Activated CD8-positive, alpha-beta memory T cell treated with anti-CD3 and anti-CD28 coated beads for 48 hours (primary cell): ENCODE results near the gene KLHL6.

Experiments used
- DNase-seq, 3 experiments: peaks; one replicate each; pipeline ENCODE4 v3.0.0-alpha.2; 2020; ENCODE audit warnings: low read depth in 2 of 3, low spot score in 2 of 3

The KLHL6 gene, protein sequence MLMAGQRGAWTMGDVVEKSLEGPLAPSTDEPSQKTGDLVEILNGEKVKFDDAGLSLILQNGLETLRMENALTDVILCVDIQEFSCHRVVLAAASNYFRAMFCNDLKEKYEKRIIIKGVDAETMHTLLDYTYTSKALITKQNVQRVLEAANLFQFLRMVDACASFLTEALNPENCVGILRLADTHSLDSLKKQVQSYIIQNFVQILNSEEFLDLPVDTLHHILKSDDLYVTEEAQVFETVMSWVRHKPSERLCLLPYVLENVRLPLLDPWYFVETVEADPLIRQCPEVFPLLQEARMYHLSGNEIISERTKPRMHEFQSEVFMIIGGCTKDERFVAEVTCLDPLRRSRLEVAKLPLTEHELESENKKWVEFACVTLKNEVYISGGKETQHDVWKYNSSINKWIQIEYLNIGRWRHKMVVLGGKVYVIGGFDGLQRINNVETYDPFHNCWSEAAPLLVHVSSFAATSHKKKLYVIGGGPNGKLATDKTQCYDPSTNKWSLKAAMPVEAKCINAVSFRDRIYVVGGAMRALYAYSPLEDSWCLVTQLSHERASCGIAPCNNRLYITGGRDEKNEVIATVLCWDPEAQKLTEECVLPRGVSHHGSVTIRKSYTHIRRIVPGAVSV

GRCh38 chr3:183555541-183556081, at the start of gene KLHL6:
Gene KLHL6 (minus strand): TSS chr3:183555706. CDS start chr3:183555653, 53 bp downstream.
- peak; percentile 24 to 57 (median 49) for DNase-seq

DNA sequence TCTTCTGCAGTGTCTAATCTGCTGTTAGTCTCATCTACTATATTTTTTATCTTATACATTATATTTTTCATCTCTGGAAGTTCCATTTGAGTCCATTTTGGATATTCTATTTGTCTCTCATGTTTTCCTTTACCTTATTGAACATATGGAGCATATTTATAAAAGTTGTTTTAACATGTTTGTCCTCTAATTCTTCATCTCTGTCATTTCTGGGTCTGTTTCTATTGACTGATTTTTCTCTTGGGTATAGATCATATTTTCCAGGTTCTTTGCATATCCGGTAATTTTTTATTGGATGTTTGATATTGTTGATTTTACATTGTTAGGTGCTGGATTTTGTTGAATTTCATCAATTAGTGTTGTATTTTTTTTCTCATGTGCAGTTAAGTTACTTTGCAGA, 42.5 kb upstream of the KLHL6 start:
- no peak for DNase-seq

- no peak for DNase-seq
Observed at GRCh38 chr3:183594636-183595035, 39.1 kb upstream of the KLHL6 start.

- DNase-seq: no peak
Observed at GRCh38 chr3:183592821-183593220, 37.3 kb upstream of the KLHL6 start.

GRCh38 chr3:183591881-183592521, 36.5 kb upstream of the KLHL6 start:
- DNase-seq: no peak

GRCh38 chr3:183590442-183590841, 34.9 kb upstream of the KLHL6 start:
- no peak for DNase-seq

DNA sequence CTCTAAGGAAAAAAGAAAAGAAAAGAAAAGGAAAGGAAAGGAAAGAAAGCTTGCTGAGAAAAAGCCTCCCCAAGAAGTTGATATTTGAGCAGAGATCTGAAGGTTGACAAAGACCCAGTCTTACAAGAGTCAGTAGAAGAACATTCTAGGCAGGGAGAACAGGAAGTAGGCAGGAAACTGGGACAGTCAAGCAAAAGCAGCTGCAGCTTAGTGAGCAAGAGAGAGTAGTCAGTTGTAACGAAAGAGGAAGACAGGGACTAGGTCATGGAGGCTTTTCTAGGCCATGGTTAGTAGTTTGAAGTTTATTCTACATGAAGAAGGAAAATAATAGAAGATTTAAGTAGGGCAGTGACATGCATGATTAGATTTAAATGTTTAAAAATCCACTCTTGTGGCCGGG, 31.8 kb upstream of the KLHL6 start:
- DNase-seq: no peak

DNA sequence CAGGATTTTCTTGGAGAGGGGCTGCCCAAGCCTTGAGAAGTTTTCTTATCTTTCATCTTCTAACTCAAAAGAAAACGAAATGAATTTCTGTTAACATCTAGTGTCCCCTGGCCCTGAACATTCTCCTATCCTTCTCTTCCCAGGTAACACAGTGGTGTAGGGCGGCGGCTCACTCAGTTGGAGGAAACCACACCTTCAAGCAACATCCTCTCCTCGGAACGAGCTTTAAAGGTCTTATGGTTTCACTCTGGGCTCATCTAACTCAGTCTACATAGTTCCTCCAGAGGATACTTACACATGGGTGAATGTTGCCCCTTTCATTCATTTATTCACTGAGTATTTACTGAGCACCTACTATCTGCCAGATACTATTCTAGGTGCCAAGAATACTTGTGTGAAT, 31.0 kb upstream of the KLHL6 start:
- DNase-seq: no peak

- DNase-seq: no peak
Observed at GRCh38 chr3:183584914-183585280, 29.4 kb upstream of the KLHL6 start.

DNA sequence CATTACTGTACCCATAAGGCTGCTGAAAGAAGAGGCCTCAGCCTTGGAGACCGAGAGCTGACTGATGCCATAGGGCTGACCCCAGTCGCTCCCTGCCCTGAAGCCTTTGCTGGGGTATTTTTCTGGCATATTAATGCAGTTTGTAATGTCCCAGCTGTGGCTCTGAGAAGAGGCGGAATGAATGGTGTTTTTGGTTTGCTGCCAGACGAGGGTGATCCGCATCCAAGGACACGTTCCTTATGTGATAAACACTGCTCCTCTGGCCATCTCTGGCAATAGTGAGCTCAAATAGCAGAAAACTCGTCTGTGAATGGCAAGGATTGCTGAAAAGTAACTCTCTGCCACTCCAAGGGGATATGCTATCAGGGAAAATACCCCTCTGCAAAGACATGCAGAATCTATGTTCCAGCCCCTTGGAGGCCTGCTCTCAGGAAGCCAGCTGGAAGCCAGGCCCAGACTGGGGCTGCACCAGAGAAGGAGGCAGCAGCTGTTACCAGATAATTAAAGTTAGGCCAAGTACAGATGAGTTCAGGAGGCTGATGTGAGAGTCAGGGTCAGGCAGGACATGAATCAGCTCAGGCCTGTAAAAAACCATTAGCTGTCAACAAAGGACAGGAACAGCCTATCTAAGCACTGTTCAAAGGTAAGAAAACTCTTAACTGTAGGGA, 28.9 kb upstream of the KLHL6 start:
- DNase-seq: no peak

DNA sequence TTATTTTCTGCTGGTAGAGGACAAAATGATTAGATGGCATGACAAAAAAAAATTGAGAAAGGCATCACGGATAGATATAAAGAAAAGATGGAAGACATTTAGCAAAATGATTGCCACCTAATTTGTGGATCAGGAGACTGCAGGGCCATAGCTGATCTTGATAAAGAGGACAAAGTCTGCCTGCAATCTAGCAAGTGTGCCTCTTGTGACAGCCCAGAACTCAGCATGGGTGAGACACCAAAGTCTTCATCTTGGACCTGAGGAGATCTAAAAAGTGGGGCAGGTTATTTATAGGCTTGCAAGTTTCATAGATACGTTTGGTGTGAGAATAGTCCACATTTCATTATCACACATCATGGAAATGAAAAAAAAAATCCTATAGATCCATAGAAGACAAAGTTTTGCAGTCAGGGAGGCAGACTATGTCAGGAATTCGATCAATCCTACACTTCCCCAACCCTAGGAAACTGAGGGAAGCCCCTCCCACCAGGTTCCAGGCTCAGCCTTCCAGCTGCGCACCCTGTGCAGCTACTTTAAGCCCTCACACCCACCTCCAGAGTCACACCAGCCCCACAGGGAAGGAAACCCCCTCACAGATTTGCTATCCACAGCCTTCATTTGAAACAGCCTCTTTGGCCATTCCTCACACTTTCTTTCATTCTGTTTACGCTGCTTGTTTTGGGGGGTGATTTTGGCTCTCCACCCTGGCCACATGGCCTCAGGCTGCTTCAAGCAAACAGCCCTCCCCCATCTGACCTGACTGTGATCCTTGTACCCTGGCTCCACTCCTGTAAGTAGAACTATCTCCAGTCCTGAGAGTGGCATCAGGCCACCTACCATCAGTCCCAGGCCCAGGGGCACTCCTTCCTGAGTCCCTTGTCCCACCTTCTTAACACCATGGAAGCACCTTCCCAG, 28.1 kb upstream of the KLHL6 start:
- no peak for DNase-seq

GRCh38 chr3:183582161-183582560, 26.7 kb upstream of the KLHL6 start:
- no peak for DNase-seq

DNA sequence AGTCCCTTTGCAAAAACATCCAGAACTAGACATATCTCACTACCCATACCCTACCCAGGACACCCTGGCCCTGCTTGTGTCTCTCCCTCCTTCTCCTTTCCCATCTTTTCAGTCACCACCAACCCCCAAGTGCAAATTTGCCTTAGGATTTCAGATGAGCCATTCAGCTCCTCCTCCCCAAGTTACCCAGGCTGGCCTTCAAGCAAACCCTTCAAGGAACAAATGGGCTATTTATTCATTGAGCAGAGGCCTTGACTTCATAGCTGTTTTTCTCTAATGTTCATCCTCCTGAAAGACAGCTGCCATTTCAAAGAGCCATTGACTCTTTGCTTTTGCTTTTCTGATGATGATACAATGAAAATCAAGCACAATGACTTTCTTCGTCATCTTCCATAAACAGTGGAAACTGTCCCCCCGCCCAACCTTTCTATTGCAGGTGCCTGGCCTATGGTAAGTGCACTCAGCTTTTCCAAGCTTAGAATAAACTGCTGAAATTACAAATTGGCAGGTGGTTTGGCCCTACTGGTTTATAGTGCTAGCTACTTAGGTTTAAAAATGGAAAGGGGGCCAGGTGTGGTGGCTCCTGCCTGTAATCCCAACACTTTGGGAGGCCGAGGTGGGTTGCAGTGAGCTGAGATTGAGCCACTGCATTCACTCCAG, 26.1 kb upstream of the KLHL6 start:
- DNase-seq: no peak

DNA sequence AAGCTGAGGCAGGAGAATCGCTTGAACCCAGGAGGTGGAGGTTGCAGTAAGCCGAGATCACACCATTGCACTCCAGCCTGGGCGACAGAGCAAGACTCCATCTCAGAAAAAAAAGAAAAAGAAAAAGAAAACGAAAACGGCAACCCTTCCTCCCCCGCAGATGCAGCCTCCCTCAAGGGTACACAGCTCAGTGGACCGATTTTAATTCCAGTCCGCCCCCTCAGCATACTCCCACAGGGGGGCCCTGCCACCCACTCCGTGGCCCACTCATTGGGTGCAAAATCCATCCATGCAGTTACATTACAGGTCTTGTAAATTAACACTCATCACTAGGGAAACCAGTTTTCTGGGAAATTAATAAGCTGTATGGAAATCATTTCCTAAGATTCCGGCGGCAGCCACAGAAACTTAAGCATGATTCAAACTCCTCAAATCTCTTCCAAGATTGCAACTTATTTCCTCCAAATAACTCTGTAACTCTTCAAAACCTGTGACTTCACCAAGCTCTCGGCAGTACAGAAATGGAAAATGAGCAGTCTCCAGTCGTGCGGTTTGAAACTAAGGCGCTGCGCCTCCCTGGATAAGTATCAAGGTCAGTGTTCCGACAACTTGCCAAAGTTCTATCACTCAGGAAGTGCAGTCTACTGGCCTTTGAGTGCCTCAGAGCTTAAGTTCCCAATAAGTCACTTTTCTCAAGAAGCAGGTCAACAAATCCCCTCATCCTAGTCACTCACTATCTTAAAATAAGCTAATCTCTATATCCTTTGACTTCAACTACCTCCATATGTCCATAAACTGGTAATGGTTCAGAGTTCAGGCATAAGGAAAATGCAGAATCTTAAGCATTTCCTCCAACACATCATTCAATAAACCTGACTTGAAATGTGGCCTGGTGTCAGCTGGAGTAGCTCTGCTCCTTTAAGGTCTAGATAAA, 24.7 kb upstream of the KLHL6 start:
- DNase-seq: no peak

GRCh38 chr3:183578179-183578578, 22.7 kb upstream of the KLHL6 start:
- no peak for DNase-seq

DNA sequence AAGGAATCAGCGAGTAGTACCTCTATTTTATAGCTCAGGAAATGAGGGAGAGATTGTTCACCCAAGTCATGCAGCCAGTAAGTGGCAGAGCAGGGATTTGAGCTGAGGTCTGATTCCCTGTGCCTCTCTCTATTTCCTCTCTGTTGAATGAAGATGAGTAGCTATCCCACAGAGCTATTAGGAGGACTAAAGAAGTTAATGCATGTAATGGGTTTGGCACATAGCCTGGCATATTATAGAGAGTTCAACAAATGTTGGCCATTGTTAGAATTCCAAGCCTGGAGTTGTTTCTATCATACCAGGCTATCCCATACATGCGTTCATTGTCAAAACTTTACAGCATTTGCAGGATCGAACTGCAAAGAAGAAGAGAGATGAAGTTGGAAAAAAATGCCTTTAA, 21.8 kb upstream of the KLHL6 start:
- DNase-seq: no peak

DNA sequence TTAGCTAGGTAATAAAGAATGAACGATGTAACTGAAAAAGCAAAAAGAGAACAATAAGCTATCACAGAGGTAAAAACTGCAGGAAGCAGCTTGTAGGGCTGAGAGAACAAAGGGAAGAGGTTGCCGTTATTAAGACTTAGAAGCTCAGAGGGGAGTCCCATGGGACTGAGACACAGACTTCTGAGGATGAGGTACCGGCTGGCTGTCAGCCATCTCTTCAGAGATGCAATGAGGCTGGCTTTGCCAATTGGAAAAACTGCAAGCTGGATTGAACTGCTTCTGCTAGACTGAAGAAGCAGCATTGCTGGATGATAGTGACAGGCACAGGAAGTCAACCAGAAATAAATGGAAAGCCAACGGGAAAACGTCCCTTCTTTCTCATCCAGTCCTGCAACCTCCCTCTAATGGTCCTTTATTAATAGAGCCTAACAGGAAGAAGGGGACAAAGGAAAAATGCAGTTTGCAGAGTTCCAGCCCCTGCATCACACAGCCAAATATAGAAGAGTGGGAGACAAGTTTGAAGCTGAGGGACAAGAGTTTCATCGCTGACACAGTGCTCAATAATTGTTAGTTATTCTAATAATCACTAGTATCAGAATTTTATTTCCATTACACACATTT, 21.1 kb upstream of the KLHL6 start:
- DNase-seq: no peak

- DNase-seq: no peak
Observed at GRCh38 chr3:183572935-183573334, 17.4 kb upstream of the KLHL6 start.
